DMS79 treated with DMSO at 0.1 percent for 48 hours (cell line): ENCODE data around the gene CGRRF1.

Experiments used
- DNase-seq: peaks from one replicate; lab custom pipeline; 2025; lab: John Stamatoyannopoulos, UW

CGRRF1 gene

DNA sequence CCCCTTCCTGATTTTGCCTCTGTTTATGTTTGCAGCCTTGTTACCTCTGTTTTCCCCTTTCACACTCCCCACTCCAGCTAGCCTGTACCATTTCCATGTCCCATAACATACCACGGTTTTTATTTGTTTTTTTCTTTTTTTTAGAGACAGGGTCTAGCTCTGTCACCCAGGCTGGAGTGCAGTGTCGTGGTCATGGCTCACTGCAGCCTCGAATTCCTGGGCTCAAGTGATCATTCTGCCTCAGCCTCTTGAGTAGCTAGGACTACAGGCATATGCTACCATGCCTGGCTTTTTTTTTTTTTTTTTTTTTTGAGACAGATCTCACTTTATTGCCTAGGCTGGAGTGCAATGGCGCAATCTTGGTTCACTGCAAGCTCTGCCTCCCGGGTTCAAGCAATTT lies 38.8 kb downstream of the CGRRF1 start:
- peak; percentile 15 for DNase-seq

DNA sequence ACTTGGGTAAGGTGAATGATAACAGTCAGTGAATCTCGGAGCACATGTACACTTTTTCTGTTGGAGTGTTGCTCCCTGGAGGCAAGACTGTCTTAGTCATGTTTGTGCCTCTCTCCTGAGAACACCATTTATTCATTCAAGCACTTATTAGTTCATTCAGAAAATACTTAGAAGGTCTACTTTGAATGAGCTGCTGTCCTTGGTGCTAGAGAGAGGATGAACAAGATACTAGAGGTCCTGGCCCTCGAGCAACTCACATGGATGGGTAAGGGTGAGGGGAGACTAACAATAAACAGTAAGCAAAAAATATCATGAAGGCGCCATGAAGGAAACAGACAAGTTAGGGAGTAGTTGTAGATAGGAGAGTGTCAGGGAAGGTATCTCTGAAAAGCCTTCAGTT lies 40.2 kb downstream of the CGRRF1 start:
- DNase-seq: no peak

DNA sequence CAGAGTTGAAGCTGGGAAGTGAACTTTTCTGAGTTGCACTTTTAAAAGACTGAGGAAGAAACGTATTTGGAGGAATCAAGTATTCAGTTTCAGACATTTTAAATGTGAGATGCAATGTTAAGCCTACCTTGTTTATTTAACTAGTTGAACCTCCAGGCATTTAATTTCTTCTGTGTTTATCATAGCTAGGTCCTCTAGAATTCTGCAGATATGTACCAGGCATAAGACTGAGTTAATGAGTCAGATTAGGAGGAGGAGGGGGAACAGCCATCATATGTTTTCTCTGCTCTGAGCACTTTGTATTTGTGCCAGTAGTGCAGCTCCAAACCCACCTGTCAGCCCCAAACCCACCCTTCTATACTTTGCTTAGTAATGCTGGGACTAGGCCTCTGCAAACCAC lies 40.8 kb downstream of the CGRRF1 start:
- DNase-seq: no peak

DNA sequence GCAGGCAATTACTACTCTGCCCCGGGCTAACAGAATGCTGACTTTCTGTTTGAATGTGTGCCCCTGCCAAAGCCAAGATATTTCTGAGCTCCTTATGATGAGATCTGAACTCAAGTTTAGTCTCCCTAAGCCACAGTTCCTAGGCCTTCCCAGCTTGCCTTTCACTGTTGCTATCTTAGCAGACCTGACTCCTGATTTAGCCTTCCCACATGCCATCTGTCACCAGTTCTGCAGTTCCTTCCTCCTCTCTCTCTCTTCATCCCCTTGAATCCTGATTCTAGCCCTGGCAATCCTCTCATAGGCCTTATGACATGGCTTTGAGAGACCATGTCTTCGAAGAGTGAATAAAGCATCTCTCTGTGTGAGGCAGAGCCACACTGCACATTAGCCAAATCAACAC lies 44.7 kb downstream of the CGRRF1 start:
- DNase-seq: no peak

DNA sequence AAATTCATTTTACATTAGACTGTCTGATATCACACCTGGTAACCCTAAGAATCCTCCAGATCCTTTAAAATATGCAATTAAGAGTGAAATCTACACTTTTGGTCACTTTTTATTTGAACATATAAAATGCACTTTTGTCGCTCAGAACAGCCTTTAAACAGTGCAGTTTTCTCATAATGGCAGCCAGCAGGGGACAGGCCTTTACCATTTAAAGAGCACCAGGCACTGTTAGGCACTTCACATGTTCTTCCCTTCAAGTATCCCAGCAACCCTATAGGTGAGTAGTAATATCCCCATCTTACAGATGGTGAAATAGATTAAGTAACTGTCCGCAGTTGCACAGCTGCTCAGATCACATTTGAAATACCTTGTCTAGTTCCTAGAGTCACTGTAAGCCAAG lies 45.9 kb downstream of the CGRRF1 start:
- no peak for DNase-seq

DNA sequence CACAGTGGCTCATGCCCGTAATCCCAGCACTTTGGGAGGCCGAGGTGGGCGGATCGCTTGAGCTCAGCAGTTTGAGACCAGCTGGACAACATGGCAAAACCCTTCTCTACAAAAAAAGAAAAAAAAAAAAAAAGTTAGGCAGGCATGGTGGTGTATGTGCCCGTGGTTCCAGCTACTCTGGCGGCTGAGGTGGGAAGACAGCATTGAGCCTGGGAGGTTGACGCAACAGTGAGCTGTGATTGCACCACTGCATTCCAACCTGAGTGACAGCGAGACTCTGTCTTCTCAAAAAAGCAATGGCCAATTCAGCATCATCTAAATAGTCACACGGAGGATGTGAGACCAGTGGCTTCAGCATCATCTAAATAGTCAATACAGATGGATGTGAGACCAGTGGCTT lies 46.8 kb downstream of the CGRRF1 start:
- DNase-seq: no peak

DNA sequence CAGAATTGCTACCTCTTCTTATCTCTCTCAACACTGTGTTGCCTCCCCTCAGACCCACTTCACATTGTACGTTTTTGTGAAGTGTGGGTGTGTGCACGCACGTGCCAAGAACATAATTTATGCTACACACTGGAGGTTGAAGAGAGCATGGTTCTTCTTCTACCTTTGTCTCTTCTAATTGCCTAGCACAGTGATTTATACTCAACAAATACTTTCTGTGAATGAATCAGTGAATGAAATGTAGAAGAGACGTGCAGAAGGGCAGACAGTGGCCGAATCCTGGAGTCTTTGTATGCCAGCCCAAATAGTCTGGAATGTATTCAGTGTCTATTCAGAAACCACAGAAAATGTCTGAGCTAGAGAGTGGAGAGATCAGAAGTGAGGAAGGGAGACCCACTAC lies 52.6 kb downstream of the CGRRF1 start:
- no peak for DNase-seq

DNA sequence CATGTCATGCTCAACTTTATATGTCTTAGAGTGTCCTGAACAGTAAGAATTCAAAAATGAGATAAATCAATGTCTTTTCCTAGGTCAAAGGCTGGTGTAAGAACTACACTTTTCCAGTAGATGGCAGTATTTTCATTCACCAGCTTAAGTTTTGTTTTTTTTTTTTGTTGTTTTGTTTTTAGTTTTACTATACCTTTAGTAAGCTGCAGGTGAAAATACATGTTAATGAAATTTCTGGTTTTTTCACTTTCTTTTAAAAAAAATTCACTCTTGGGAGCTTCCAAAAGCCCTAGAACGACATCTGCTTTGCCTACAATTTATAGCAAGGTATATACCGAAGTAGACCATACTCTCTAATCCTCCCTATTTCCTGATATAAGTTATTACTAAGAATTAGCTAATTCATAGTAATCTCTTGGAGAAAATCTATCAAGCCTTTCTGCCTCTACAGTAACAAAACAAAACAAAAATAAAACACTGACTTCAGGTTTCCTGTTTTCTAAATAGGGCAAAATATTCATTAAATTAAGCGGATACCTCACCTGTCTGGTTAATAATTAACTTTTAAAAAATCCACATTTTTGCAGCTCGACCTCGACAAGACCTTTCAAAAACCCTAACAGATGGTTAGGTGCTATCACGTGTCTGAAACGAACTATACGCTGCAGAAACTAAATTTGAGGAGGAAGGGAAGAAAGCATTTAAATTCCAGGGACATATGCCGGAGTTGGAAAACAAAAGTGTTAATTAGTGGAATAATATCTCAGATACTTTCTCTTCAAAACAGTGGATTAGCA lies 54.6 kb downstream of the CGRRF1 start:
- peak; percentile 75 for DNase-seq

DNA sequence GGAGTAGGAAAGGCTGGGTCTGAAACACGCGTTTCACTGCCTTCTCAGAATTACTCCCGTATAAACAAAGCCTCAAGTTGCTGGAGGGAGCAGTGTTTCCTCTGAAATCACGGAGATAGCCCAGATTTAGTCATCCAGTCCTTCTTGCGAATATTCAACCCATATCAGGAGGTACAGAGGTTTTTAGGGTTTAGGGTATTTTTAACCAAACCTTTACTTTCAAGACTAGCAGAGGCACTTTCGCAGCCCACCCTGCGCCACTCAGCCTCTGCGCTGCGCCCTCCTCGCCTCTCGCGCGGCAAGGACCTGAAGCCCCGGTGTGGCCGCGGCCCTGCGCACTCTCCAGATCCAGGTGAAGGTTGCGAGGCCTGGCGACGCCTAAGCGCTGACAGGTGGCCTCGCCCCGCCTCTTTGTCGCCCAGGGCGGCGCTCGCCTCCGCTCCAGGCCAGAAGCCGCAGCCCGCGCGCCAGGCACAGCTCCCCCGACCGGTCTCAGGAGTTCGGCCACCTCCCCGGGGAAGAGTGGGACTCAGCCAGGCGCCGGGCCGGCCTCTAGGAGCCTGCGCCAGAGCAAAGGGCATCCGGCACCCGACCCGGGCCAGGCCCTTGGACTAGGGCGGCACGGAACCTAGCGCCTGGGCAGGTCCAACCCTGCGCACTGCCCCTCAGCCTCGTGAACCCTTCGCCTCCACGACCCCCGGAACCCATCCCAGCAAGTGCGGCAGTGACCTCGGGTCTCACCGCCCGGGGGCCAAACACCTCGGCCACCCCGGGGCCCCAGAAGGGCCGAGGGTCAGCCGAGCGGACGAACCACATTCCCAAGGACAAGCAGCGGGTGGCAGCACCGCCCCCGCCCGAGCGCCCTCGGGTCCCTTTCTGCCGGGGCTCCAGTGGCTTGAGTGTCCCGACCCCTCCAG lies 55.4 kb downstream of the CGRRF1 start:
- peak; percentile 75 for DNase-seq

DNA sequence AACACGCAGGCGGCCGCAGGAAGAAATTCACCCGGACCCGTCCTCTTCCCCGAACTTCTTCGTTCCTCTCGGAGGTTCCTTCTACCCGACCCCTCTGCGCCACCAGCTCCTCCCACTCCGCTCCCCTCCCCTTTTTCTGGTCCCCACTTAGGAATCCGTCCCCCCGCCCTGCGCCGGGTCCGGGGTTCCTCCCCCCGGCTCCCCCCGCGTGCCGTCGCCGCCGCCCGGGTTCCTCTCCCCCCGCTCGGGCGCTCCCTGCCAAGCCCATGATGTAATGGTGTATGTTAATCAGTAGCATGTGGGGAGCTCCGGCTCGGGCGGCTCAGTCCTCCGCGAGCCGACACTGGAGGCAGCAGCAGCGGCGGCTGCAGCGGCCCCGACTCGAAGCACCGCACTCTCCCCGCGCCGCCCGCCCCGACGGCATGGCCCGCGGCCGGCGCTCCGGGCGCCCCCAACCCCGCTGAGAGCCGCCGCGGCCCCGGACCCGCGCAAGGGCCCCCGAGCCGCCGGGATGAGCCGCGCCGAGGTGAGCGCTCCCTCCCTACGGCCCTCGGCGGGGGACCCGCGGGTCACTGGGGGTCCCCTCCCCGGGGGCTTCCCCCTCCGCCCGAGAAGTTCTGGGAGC lies 56.2 kb downstream of the CGRRF1 start:
- DNase-seq: peak; percentile 37

DNA sequence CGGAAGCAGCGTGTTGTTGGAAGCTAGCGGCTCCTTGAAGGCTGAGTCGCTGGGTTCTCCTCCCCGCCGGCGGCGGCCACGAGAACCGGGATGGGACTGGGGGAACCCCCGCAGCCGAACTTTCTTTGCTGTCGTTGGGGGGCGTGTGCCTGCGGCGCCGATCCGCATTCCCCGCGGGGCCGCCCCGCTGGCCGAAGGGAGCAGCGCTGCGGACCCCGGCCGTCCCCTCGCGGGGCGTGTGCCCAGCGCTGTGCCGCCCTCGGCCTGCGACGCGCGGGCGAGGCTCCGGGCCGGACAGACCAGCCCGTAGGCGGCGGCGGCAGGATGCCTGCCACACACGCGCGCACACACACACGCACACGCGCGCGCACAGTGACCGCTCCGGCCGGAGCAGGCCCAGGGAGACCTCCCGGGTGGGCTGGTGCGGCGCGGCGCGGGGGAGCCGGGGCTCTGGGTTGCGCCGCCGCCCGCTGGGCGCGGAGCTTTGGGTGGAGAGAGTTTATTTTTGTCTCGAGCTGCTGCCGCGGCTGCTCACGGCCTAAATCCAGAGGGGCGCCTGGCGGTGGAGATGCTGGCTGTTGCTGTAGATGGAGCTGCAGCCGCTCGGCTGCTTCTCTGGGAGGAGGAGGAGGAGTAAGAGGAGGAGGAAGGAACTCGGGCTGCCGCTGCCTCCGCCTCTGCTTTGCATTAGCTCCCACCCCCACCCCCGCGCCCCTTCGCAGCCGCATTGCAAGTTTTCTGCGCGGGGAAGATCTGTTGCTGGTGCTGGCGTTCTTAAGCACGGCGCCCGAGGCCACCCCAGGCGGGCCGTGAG lies 56.9 kb downstream of the CGRRF1 start, which contains the start of gene SAMD4A:
SAMD4A (plus strand) TSS at position 719 of the 814 bp plus-strand sequence. CDS start 789 bp downstream, outside the sequence.
- DNase-seq: peak; percentile 52

DNA sequence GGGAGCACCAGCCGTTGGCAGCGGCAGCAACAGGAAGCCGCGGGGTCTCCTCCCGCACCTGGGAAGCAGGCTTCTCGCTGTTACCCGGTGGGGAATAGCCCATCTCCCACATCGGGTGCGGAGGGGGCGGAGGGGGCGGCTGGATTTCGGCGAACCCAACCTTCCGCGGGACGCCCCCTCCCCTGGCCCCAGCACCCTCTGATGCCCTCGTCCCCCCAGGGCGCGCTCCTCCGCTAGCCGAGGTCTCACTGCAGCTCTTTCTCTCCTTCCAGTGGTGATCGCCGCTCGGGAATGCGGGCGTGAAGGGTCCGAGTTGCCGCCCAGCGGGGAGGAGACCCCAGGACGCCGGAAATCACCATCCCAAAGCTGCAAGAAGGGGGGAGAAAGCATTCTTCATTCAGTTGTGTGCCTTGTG lies 57.5 kb downstream of the CGRRF1 start:
- peak; percentile 33 for DNase-seq

DNA sequence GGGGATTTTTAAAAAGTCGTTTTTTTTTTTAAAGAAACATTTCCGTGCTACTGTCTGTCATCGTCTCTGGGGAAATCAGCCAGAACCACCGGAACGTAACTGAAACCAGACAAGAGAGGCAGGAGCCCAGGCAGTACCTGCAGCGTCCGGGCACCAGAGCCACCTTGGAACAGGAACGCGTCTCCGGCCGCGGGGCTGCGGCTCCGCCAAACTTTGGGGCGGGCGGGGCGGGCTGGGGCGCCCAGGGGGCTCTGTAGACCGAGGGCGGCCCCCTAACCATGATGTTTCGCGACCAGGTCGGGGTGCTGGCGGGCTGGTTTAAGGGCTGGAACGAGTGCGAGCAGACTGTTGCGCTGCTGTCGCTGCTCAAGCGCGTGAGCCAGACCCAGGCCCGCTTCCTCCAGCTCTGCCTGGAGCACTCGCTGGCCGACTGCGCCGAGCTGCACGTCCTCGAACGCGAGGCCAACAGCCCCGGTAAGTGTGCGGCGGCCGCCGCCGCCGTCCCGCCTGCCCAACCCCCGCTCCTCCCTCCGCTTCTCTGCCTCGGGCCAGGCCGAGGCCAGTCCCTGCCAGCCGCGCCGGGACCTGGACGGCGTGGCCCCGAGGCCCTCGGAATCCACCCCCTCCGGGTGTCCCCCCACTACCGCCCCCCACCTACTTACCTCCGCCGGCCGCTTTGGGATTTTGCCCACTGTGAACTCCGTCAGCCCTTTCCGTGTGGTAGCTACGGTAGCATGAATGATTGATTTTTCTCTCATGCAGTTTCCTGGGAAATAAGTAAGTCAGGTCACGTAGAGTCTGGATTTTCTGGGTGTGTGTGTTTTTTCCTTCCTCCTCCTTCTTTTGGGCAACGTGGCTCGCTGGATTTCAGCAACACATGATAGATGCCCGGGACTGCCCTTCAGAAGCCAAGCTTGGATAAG lies 58.2 kb downstream of the CGRRF1 start:
- peak; percentile 44 for DNase-seq

DNA sequence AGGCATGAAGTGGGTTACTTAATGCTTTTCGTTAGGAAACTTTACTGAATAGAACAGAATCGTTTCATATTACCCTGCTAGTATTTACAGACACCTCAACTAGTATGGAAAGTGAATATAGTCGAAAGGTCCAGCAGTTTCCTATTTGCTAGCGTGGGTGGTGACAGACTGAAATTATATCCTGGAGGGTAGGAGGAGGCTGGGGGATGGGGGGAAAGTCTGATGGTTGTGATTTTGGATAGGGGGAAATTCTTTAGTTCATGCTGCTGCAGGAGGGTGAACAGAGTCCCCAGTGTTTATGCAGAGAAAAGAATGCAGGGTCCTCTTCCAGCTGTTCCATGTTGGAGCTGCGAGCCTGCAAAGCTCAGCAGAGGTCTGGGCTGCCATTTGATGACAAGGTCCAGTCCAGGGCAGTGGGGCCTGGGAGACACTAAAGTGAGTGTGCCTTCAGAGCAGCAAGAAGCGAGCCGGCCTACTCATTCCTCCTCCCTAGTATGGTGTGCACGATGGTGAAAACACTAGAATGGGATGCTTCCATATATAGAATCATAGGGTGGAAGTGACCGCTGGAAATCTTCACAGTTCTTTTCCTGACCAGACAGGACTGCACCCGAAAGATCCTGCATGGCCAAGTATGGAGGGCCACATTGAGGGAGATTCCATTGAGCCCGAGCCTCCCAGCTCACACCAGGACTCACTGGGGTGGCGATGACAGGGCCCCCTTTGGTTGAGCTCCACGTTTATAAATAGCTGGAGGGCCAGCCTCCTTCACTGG lies 59.3 kb downstream of the CGRRF1 start:
- no peak for DNase-seq

DNA sequence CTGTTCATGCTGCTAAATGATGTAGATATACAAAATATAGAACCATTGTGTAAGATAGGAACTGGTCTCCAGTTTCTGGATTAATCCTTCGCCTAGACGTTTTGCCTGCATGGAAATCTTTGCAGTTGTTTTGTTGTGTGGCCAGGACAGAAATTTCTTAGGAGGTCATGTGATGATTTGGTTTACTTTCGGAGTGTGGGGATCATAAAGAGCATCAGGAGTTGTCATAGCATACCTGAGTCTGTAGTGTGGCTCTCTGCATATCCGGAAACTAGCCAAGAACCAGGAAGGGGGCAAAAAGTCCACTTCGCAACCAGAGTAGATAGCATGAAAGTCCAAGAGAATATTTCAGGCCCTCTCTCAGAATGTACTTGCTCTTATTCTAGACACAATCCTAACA lies 60.3 kb downstream of the CGRRF1 start:
- no peak for DNase-seq

DNA sequence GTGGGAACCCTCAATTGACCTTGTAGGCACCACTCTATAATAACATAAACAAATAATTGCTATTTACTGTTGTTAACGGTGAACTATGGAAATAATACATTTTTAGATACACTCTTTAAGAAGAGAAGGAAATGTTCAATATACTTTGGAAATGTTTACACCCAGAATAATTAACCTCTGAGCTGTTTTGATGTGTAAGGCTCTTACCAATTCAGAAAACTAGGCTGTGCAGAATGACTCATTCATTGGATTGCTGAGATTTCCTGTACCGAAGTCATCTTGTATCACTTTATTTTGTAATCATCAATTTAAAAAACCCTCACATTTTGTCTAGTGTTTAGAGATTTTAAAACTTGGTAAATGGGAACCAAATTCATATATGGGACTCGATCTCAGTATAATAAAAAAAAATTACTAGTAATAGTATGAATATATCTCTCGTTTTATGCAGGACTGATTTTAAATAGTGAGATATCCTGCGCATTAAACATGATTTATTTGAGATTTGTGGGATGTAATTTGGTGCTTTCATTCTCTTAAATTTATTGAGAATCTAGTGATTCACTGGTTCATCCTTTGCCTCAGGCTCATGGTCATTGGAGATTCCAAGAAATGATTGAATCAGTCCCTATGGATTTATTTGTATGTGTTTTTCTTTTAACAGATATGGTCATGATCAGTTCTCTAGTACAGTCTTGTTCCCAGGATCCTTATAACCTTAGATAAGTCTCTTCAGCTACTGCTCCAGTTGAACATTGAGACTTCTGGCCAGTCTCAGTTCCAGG lies 61.1 kb downstream of the CGRRF1 start:
- no peak for DNase-seq

DNA sequence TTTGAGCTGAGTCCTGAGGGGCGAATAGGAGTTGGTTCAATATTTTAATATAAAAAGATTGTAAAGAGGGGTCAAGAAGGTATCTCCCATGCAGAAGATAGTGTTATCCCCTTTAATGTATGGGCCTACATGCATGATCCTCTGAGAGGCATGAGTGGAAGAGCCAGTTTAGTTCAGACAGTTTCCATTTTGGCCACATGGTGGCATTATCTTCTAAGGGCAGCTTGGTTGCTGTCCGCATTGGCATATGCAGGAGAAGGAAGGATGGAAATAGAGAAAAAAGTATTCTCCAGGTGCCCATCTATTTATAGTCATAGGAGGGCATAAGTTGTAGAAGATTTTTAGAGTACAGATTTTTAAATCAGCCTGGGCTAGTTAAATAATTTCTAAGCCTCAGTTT lies 62.6 kb downstream of the CGRRF1 start:
- DNase-seq: no peak

DNA sequence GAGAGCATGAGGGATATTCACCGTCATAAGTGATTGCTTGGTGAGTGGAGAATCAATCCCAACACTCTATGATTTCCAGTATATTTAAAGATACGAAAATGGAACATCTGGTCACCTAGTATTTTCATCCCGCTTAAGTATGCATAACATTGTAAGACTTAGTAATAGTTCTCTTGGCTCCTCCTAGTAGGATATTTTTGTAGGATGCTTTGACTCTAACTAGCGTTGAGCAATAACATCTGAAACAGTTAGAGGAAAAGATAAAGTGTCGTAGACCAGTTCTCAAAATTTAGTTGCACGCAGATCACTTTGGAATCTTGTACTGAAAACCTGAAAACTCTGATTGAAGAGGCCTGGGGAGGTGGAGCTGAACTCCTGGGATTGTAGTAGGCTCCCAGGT lies 64.8 kb downstream of the CGRRF1 start:
- DNase-seq: no peak

DNA sequence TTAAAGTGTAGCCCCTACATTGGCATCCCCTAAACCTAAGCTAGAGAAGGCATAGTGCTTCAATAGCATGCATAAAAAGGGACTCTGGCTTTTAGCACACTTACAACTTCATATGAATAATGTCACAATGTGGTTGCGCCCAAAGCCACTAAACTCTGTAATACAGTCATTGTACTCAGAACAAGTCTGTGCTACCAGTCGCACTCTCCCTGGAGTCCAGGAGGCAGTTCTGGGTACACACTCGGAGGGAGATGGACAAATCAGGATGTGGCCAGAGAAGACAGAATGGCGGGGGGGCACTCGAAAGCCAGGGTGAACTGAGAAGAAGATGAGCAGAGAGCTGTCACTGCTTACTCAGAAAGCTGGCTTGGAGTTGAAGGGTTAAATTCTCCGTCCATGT lies 67.8 kb downstream of the CGRRF1 start:
- no peak for DNase-seq
